Nephron (organoid): ENCODE measurements around the gene ATP13A3.
"Not testable (repeated sequence)": the region's sequence is repeated elsewhere in the genome, so short reads cannot be mapped to it uniquely, and the experiment has no call there.

Experiments used
- H3K27ac Mint-ChIP-seq, 3 experiments: 2 replicates each; pipeline ENCODE4 v1.8.0; 2020; ENCODE audit warnings: mixed read lengths in 3 of 3, mild to moderate bottlenecking in 2 of 3, moderate library complexity in 1 of 3
- H3K27me3 Mint-ChIP-seq: 2 replicates; pipeline ENCODE4 v1.8.0; 2021; ENCODE audit warnings: low read depth, mild to moderate bottlenecking, moderate library complexity, mixed read lengths
- H3K36me3 Mint-ChIP-seq: 2 replicates; pipeline ENCODE4 v1.8.0; 2020; ENCODE audit warnings: low read depth, mixed read lengths
- H3K4me1 Mint-ChIP-seq: 2 replicates; pipeline ENCODE4 v1.8.0; 2020; ENCODE audit warnings: mixed read lengths
- H3K4me3 Mint-ChIP-seq, 3 experiments: 2 replicates each; pipeline ENCODE4 v1.8.0; 2020; ENCODE audit warnings: mild to moderate bottlenecking in 3 of 3, mixed read lengths in 3 of 3, moderate library complexity in 2 of 3
- H3K9me3 Mint-ChIP-seq: 2 replicates; pipeline ENCODE4 v1.8.0; 2020; ENCODE audit warnings: mixed read lengths
- TF ChIP-seq, protein P1 (sequence below), 3 experiments: fragments of 200-600 bp; sonication (generic); IDR thresholded peaks; one replicate each; pipeline ENCODE4 v1.5.0; 2021; ENCODE audit warnings: antibody characterized with exemption in 3 of 3; ENCODE audit not compliant: unreplicated experiment in 3 of 3

Gene ATP13A3

DNA sequence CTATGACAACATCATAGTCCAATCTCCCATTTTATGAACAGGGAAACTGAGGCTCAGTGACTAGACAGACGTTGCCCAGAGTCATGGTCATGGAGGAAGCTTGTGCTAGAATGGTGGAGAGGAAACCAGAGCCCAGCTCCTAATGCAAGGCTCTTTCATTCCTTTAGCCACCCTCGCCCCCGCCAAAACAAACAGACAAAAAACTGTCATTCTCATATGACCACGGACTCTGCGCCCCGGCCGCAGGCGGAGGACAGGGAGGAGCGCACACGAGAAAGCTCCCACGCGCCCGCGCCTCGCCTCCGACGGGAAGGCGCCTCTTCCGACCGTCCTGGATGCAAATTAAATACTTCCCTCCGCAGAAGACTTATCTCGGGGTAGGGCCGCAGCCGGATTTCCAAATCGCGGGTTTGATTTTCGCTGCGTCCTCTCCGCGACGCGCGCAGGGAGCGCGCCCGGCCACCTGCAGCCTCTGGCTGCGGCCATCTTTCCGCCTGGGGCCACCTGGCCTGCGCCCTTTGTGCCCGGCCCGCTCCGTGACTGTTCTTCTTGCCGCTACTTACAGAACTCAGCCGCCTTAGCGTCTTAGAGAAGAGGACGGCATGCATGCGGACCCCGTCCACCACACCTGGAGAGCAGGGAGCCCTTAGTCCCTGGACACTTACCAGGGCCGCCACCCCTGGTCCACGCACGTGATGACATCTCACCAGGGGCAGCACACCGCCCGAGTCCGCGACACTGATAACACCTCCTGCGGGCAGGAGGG lies 670 bp upstream of the ATP13A3 start:
- Mint-ChIP-seq H3K27ac (peak overlapping the region in 1 of 3 experiments; percentile 41), H3K27me3 (peaks cover 4% of the 10 kb centered on the region), H3K4me3 (peak overlapping the region; percentile 71 to 89 (median 79))

DNA sequence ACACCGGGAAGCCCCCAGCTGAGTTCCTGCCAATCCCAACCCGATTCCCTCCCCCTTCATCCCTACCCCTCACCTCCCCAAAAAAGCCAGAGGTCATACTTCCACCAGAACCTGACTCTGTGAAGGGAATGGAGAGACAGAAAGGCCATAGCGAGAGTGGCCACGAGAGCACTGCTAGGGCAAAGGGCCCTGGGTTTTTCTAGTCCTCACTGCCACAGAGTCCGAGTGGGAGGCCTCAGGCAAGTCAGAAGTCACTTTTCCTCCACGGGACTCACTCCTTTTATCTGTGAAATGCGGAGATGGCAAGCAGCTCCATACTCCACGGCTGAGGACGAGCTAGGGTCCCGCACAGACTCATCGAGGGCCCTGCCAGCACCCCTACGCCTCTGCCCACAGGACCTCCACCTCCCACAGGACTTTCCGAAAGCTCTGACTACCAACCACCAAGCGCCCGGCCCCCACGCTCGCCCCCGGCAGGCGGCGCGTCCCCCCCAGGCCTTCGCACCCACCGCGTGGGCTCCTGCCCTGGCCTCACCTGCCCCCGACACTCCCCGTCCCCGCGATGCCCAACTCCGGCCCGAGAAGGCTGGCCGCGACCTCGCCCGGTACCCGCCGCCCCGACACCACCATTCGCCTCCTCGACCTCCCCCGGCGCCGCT lies 792 bp downstream of the ATP13A3 start:
- TF ChIP-seq, protein P1, sequence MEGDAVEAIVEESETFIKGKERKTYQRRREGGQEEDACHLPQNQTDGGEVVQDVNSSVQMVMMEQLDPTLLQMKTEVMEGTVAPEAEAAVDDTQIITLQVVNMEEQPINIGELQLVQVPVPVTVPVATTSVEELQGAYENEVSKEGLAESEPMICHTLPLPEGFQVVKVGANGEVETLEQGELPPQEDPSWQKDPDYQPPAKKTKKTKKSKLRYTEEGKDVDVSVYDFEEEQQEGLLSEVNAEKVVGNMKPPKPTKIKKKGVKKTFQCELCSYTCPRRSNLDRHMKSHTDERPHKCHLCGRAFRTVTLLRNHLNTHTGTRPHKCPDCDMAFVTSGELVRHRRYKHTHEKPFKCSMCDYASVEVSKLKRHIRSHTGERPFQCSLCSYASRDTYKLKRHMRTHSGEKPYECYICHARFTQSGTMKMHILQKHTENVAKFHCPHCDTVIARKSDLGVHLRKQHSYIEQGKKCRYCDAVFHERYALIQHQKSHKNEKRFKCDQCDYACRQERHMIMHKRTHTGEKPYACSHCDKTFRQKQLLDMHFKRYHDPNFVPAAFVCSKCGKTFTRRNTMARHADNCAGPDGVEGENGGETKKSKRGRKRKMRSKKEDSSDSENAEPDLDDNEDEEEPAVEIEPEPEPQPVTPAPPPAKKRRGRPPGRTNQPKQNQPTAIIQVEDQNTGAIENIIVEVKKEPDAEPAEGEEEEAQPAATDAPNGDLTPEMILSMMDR (IDR thresholded peaks at IDR 0.05; ENCODE audit: unreplicated experiment in 3 of 3), result peak in 1 of 3 experiments; percentile 21
- Mint-ChIP-seq H3K9me3 (no peaks in the 10 kb centered on the region), H3K36me3 (peaks cover 8% of the 10 kb centered on the region), H3K27ac (peak overlapping the region; percentile 78 to 92 (median 90)), H3K4me3 (peak overlapping the region; percentile 91 to 96 (median 95)), H3K4me1 (peaks cover 40% of the 10 kb centered on the region), H3K27me3 (peaks cover 4% of the 10 kb centered on the region)

More for the DNA sequence above, 670 bp upstream of the ATP13A3 start:
- no peaks in the 10 kb centered on the region for H3K9me3 Mint-ChIP-seq
- H3K36me3 Mint-ChIP-seq, result peaks cover 2% of the 10 kb centered on the region
- TF ChIP-seq, protein P1 (IDR thresholded peaks at IDR 0.05; ENCODE audit: unreplicated experiment in 3 of 3), result no peak
- H3K4me1 Mint-ChIP-seq, result peaks cover 31% of the 10 kb centered on the region

DNA sequence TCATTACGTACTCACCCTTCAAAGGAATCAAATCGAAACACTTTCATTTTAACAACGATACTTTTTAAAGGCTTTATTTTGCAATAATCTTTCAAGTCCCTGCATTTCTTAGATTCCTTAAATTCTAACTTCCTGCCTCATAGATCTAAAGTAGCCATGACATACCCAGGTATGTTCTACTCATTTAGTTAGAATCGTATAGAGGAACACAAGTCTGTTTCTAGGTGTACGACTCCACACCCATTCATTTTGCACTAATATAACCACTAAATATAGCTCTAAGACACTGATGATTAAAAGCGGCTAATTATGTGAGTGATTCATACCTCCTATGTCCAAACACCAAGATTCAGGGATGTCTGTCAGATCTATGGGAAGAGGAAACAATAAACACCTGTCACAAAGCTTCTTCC lies 1.3 kb downstream of the ATP13A3 start:
- Mint-ChIP-seq H3K4me1 (peaks cover 41% of the 10 kb centered on the region), H3K27ac (peak overlapping the region; percentile 78 to 92 (median 90)), H3K4me3 (peak overlapping the region; percentile 91 to 96 (median 95)), H3K36me3 (peaks cover 8% of the 10 kb centered on the region), H3K9me3 (no peaks in the 10 kb centered on the region), H3K27me3 (peaks cover 4% of the 10 kb centered on the region)
- TF ChIP-seq, protein P1 (IDR thresholded peaks at IDR 0.05; ENCODE audit: unreplicated experiment in 3 of 3), result no peak

DNA sequence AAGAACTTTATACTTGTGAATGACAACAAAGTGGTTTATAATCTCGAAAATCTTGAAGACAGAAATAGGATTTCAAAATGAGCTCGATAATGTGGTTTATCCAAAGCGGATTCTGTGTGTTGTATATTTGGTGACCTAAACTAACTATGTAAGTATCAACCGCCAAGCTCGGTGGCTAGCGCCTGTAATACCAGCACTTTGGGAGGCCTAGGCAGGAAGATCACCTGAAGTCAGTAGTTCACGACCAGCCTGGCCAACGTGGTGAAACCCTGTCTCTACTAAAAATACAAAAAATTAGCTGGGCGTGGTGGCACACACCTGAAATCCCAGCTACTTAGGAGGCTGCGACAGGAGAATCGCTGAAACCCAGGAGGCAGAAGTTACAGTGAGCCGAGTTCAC lies 2.2 kb downstream of the ATP13A3 start:
- Mint-ChIP-seq H3K36me3 (peaks cover 8% of the 10 kb centered on the region), H3K9me3 (no peaks in the 10 kb centered on the region), H3K4me3 (peak overlapping the region; percentile 91 to 96 (median 95)), H3K27me3 (peaks cover 4% of the 10 kb centered on the region), H3K4me1 (peaks cover 39% of the 10 kb centered on the region), H3K27ac (no peak overlapping the region)
- TF ChIP-seq, protein P1 (IDR thresholded peaks at IDR 0.05; ENCODE audit: unreplicated experiment in 3 of 3), result no peak

DNA sequence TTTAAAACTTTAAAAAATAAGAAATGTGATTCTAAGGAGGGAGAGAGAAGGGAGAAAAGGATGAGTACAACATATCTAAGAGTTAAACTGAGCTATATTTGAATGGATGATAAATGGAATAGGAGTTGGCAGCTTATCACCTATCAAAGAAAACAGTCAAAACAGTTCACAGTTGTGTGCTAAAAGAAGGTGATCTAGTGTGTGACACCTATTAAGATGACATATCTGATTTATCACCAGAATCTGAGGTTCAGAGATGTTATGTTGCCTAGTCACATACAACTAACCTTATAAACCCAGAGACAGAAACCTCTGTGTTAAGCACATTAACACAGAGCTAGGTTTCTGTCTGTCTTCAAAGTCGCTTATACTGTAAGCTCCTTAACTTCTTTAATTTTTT lies 3.0 kb downstream of the ATP13A3 start:
- Mint-ChIP-seq H3K36me3 (peaks cover 8% of the 10 kb centered on the region), H3K4me1 (peaks cover 35% of the 10 kb centered on the region), H3K4me3 (no peak overlapping the region), H3K27ac (no peak overlapping the region), H3K9me3 (no peaks in the 10 kb centered on the region), H3K27me3 (peaks cover 4% of the 10 kb centered on the region)
- TF ChIP-seq, protein P1 (IDR thresholded peaks at IDR 0.05; ENCODE audit: unreplicated experiment in 3 of 3), result no peak

DNA sequence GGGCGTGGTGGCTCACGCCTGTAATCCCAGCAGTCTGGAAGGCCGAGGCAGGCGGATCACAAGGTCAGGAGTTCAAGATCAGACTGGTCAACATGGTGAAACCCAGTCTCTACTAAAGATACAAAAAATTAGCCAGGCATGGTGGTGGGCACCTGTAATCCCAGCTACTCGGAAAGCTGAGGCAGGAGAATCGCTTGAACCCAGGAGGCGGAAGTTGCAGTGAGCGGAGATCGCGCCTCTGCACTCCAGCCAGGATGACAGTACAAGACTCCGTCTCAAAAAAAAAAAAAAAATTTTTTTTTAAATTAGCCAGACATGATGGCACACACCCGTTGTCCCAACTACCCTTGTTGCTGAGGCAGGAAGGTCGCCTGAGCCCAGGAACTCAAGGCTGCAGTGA lies 4.0 kb downstream of the ATP13A3 start:
- H3K4me3 Mint-ChIP-seq, H3K36me3 Mint-ChIP-seq, H3K9me3 Mint-ChIP-seq, H3K27me3 Mint-ChIP-seq: not testable (repeated sequence)
- H3K4me1 Mint-ChIP-seq, result peaks cover 28% of the 10 kb centered on the region
- H3K27ac Mint-ChIP-seq, result peak overlapping the region in 1 of 3 experiments; percentile 62
